Breast epithelium (tissue), 4 donors: Measurements from ENCODE around the gene SCD5. TPM values are rescaled to one million over a fixed set of nuclear protein-coding genes. Genes with fewer than 3 reads are reported as not detected.

Source experiments
- DNase-seq, 2 donors: peaks; one replicate each; pipeline ENCODE4 v3.0.0-alpha.2; 2019; ENCODE audit warnings: low spot score in 2 of 2
- H3K27ac ChIP-seq, 2 donors: fragments of 200-600 bp; sonication (generic) in 1 of 2; one replicate each; pipeline ENCODE4 v1.5.1; 2016 to 2019; ENCODE audit warnings: mild to moderate bottlenecking in 1 of 2
- H3K27me3 ChIP-seq, 2 donors: fragments of 200-600 bp; sonication (generic) in 1 of 2; one replicate each; pipeline versions ENCODE4 v1.5.1 to v1.6.0; 2017 to 2019; ENCODE audit warnings: control low read depth in 1 of 2, mild to moderate bottlenecking in 1 of 2
- H3K36me3 ChIP-seq: fragments of 200-600 bp; one replicate; pipeline ENCODE4 v1.5.1; 2019
- H3K4me1 ChIP-seq, 2 donors: fragments of 200-600 bp; sonication (generic); one replicate each; pipeline ENCODE4 v1.5.1; 2016 to 2019; ENCODE audit warnings: control low read depth in 1 of 2
- H3K4me3 ChIP-seq, 3 donors: fragments of 200-600 bp; sonication (generic); 1 replicate in 2 of 3; 2 replicates in 1 of 3; pipeline ENCODE4 v1.5.1; 2016 to 2019; ENCODE audit warnings: mild to moderate bottlenecking in 3 of 3, moderate library complexity in 2 of 3
- H3K9me3 ChIP-seq, 2 donors: fragments of 200-600 bp; sonication (generic) in 1 of 2; one replicate each; pipeline ENCODE4 v1.5.1; 2016 to 2019; ENCODE audit warnings: control low read depth in 1 of 2
- POLR2A ChIP-seq: fragments of 450-650 bp; IDR thresholded peaks from one replicate; pipeline ENCODE4 v1.6.1; 2016; ENCODE audit warnings: antibody characterized with exemption, mild to moderate bottlenecking, moderate library complexity
- POLR2AphosphoS5 ChIP-seq, 3 donors: sonication (generic); formaldehyde crosslinking; IDR thresholded peaks; one replicate each; pipeline ENCODE4 v1.6.1; 2017; ENCODE audit warnings: antibody characterized with exemption in 3 of 3
- intact Hi-C: fragments of 100-400 bp; cut with DNase I; formaldehyde crosslinking; loops from one replicate; pipeline ENCODE4 v1.15.1; 2023; ENCODE audit warnings: low total_unique reads
- total RNA-seq, 3 donors: library from RNA; depleted of rRNA; stranded (reverse); fragments of >200 nt; gene quantifications; one replicate each; pipeline ENCODE4 v1.1.0, GENCODE V29; 2016
- TF ChIP-seq, protein P1 (sequence below), 3 donors: fragments of 450-650 bp; IDR thresholded peaks; one replicate each; pipeline ENCODE4 v1.5.1; 2016 to 2017; ENCODE audit warnings: antibody characterized with exemption in 3 of 3, mild to moderate bottlenecking in 3 of 3, moderate library complexity in 3 of 3

SCD5 gene
- total RNA-seq, 3 donors from 2014 or later = 9.8 to 17.0 (median 14.7) TPM

DNA sequence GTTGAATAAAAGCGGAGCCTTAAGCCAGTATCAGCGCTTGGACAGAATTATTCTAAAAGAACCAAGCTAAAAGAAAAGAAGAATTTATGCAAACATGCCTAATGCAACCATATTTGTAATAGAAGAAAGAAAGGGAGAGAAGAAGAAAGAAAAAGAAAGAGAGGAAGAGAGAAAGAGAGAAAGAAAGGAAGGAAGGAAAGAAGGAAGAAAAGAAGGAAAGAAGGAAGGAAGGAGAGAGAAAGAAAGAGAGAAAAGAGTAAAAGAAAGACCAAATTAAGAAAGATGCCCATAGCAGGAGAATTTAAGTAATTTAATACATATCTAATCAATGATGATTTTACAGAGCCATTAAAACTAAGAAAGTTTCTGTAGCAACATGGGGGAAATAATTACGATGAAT, 206.0 kb downstream of the SCD5 start:
- H3K36me3 ChIP-seq = no peaks in the 10 kb centered on the region
- TF ChIP-seq POLR2AphosphoS5 (IDR thresholded peaks at IDR 0.05) (no peak), POLR2A (no peak)
- TF ChIP-seq, protein P1, sequence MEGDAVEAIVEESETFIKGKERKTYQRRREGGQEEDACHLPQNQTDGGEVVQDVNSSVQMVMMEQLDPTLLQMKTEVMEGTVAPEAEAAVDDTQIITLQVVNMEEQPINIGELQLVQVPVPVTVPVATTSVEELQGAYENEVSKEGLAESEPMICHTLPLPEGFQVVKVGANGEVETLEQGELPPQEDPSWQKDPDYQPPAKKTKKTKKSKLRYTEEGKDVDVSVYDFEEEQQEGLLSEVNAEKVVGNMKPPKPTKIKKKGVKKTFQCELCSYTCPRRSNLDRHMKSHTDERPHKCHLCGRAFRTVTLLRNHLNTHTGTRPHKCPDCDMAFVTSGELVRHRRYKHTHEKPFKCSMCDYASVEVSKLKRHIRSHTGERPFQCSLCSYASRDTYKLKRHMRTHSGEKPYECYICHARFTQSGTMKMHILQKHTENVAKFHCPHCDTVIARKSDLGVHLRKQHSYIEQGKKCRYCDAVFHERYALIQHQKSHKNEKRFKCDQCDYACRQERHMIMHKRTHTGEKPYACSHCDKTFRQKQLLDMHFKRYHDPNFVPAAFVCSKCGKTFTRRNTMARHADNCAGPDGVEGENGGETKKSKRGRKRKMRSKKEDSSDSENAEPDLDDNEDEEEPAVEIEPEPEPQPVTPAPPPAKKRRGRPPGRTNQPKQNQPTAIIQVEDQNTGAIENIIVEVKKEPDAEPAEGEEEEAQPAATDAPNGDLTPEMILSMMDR (IDR thresholded peaks at IDR 0.05) = no peak
- DNase-seq = no peak
- H3K4me1 ChIP-seq = no peaks in the 10 kb centered on the region
- H3K9me3 ChIP-seq = no peaks in the 10 kb centered on the region
- intact Hi-C loops = no loop called here
- no peak overlapping the region for H3K27ac ChIP-seq
- H3K27me3 ChIP-seq = no peaks in the 10 kb centered on the region
- H3K4me3 ChIP-seq = no peak overlapping the region

DNA sequence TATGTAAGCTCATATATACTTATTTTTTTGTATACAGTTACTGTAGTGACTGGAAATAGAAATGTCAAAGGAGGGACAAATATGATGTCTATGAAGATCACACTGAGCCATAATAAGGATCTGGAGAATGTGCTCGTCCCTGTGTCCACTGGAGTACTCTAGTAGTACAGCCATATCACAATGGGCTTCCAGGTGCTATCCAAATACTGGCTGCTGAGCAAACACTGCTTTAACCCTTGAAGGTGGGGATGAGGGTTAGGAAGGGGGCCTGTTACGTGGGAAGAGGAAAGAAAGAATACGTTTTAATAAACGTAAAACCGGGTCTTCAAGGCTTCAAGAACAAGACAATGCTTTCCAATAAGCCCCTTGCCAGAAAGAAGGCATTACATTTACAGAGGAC, 207.0 kb downstream of the SCD5 start:
- H3K27me3 ChIP-seq = no peaks in the 10 kb centered on the region
- no peak for DNase-seq
- intact Hi-C loops = no loop called here
- TF ChIP-seq, protein P1 (IDR thresholded peaks at IDR 0.05) = no peak
- no peak for TF ChIP-seq POLR2AphosphoS5 (IDR thresholded peaks at IDR 0.05)
- no peak for TF ChIP-seq POLR2A
- no peaks in the 10 kb centered on the region for H3K9me3 ChIP-seq
- H3K4me3 ChIP-seq = no peak overlapping the region
- no peaks in the 10 kb centered on the region for H3K4me1 ChIP-seq
- no peak overlapping the region for H3K27ac ChIP-seq
- H3K36me3 ChIP-seq = no peaks in the 10 kb centered on the region

DNA sequence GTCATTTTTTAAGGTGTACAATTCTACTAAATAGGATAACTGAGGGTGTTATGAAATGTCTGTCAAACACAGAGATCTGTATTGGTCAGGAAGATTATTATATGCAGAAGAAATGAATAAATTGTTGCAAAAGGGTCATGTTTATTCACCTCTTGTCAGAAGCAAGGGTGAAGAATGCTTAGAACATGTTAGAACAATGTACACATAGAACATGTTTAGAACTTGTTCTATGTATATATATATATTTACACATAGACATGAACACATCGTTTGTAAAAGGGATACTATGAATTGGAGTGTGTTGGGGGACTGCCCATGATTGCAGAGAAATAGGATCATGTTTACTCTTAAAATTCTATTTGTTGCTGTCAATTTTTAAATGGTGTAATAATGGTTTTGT, 208.8 kb downstream of the SCD5 start:
- Histone ChIP-seq H3K36me3 (no peaks in the 10 kb centered on the region), H3K9me3 (no peaks in the 10 kb centered on the region), H3K4me1 (no peaks in the 10 kb centered on the region), H3K4me3 (no peak overlapping the region), H3K27me3 (no peaks in the 10 kb centered on the region), H3K27ac (no peak overlapping the region)
- no peak for DNase-seq
- intact Hi-C loops = no loop called here
- TF ChIP-seq, protein P1 (IDR thresholded peaks at IDR 0.05) = no peak
- TF ChIP-seq POLR2AphosphoS5 (IDR thresholded peaks at IDR 0.05) = no peak
- TF ChIP-seq POLR2A = no peak

DNA sequence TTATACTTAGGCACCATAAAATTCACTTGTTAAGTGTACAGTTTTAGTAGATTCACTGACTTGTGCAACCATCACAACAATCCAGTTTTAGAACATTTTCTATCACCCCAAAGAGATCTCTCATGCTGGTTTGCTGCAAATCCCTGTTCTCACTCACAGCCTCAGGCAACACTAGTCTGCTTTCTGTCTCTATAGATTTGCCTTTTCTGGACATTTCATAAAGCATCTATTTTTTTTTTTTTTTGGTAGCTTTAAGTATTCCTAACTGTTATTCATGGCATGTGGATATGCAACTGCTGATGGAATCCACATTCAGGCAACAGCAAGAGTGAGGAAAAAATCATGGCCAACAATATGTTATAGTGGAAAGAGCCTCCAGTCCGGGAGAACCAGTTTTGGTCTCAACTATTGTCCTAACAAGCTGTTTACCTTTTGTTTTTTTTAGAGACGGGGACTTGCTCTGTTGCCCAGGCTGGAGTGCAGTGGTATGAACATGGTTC, 209.8 kb downstream of the SCD5 start:
- no peak for DNase-seq
- Histone ChIP-seq H3K27ac (no peak overlapping the region), H3K4me1 (no peaks in the 10 kb centered on the region), H3K9me3 (no peaks in the 10 kb centered on the region), H3K27me3 (no peaks in the 10 kb centered on the region), H3K36me3 (no peaks in the 10 kb centered on the region), H3K4me3 (no peak overlapping the region)
- intact Hi-C loops = no loop called here
- TF ChIP-seq POLR2AphosphoS5 (IDR thresholded peaks at IDR 0.05) = no peak
- TF ChIP-seq, protein P1 (IDR thresholded peaks at IDR 0.05) = no peak
- TF ChIP-seq POLR2A = no peak

DNA sequence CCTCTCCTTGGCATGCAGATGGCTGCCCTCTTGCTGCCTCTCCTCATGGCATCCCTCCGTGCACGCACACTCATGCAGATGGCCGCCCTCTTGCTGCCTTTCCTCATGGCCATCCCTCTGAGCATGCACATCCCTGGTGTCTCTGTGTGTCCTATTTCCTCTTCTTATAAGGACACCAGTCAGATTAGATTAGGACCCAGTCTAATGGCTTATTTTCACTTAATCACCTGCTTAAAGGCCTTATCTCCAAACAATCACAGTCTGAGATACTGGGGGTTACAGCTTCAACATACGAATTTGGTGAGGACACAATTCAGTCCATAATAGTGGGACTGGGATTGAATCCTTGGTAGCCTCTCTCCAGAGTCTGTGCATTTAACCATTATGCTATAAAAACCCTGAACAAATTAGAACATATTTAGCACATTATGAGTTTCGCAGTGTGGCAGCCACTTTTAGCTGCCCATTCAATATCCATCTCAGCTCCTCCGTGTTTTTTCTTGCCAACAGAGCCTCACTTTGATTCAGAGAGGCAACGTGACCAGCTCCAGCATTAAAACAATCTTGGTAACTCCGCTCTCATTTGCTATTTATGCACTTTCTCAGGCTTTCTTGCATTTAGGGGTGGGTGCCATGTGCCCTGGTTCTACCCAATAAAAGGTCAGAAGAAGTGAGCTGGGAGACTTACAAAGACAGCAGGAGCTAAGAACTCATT, 210.6 kb downstream of the SCD5 start:
- Histone ChIP-seq H3K4me1 (no peaks in the 10 kb centered on the region), H3K27ac (no peak overlapping the region), H3K4me3 (no peak overlapping the region), H3K36me3 (no peaks in the 10 kb centered on the region), H3K9me3 (no peaks in the 10 kb centered on the region), H3K27me3 (no peaks in the 10 kb centered on the region)
- DNase-seq = no peak
- intact Hi-C loops = no loop called here
- TF ChIP-seq POLR2A (no peak), POLR2AphosphoS5 (IDR thresholded peaks at IDR 0.05) (no peak)
- TF ChIP-seq, protein P1 (IDR thresholded peaks at IDR 0.05) = no peak
